CD4-positive, alpha-beta T cell treated with Interleukin-10 for 1 hour (primary cell): ENCODE measurements around the gene AKIP1.

Experiments
- DNase-seq: peaks from one replicate; pipeline ENCODE4 v3.0.0-alpha.2; 2020

Gene AKIP1

DNA sequence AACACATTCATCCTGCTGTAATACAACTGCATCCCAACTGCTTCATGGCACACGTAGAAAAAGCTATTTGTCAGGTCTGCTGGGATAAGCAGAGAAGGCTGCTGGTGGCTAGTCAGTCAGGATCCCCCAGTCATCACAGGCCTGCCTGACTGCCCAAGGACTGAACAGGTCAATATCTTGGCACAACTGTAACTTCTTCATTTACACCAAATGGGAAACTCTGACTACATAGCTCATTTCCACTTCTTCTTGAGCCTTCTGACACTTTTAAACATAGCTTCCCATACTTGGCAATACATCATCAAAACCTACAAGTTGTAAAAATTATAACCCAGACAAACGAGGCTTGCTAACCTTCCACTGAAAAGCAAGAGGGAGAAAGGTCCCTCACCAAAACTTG, 50.4 kb downstream of the AKIP1 start:
- DNase-seq: no peak

DNA sequence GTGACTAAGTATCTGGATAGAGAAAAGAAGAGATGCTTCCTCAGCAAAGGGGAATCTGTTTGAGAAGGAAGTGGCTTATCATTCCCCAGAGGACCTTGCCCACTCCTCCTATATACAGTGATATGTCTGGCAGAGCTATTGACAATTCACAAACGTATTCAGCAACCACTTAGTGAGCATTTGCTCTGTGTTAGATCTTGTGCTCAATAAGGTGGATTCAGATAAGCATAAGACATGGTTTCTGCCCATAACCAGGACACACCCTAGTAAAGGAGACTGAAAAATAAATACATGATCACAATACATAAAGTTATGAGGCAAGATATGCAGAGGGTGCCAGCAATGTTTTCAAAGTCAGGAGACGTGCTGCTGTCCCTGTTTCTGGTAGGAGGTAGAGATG, 51.9 kb downstream of the AKIP1 start:
- DNase-seq: no peak

DNA sequence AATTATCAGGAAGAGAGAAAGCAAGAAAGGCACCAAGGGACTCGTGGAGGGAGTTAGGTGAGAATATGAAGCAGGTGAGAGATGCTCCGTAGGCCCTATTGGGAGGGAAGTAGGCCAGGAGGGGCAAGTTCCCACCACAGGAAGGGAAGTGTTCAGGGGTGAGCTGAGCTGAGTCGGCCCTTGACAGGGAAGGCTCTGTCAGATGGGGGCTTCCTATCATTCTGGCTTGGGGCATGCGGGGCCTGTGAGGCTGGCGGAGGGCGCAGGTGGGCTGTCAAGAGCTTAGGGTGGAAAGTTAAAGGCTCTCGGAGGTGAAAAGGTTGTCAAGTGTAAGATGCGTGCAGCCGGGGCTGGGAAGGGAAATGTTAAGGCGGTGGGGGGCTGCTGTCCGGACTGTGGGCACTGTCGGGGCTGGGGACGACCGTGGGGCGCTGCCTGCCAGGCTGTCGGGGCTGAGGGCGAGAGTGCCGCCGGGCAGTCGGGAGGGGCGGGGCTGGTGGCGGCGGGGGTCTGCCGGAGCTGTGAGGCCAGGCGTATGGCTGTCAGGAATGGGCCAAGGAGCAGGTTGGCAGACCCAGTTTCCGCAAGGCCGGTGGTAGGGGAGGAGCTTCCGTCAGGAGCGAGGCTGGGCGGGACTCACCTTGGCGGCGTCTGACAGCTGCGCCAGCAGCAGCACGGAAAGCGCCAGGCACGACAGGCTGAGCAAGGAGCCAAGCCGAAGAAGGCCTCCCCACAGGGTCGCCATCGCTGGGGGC, 52.8 kb downstream of the AKIP1 start:
- peak; percentile 79 for DNase-seq

DNA sequence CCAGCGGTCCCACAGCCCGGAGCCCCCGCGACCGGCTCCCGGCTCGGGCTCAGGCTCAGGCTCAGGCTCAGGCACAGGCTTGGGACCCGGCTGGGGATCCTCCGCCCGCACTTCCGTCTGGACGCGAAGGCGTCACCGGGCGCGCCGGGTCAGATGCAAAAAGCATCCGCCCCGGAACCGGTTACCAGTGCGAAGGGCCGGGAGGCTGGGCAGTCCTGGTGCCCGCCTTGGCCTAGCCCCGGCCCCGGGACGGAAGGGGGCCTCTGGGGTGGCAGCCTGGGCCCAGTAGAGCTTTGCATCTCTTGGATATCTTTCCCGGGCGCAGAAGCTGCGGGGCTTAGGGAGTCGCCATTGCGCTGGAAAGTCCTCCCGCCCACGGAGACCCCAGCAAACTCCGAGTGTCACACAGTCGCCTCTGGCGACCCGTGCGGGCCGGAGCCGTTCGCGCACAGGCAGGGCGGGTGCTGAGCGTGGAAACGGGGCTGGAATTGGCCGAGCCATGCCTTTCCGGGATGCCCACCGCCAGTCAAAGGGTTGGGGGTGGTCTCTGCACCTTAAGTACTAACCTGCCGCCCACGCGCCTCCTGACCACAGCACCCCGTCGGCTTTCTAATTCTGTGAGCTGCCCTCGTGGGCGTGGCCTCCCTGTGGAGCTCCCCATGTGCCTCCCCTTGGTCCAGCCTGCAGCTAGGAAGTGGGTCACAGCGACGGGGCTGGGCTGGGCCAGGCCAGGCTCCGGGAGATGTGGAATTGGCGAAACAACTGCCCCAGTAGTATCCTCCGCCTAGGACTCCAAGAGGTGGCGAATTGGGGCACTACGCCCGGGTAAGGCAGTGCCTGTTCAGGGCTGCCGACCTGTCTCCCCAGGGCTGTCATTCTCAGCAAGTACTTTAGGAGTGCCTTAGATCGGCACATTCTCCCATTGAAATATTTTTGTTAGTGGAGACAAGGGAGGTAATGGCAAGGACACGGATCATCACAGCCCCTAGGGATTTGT, 53.6 kb downstream of the AKIP1 start, which contains the start of gene TMEM9B:
TMEM9B (minus strand) TSS at position 119 of the 997 bp plus-strand sequence. CDS start 129 bp downstream, outside the sequence.
- DNase-seq: peak; percentile 77

DNA sequence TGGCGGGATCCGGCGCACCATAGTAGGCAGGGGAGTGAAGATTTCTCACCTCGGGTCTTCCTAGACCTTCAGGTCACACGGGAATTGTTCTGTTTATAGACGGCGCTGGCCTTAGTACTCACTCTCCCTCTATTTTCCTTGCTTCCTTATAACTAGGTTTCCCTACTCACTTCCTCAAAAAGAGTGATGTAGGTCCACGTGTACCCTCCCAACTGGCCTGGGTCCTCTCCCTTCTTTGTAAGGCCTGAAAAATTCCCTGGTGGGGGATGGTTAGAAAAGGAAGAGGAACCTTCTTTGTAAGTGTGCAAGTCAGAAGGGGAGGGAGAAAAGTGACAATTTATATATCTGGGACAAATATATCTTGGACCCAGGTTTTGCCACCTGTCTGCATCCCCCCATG, 56.2 kb downstream of the AKIP1 start:
- no peak for DNase-seq
